SH-SY5Y (cell line): ENCODE results near the gene GTPBP8.

ENCODE experiments used
- GATA2 ChIP-seq: IDR thresholded peaks from 2 replicates; pipeline ENCODE4 v1.6.1; 2011; ENCODE audit warnings: mild to moderate bottlenecking, low read depth, low read length
- GATA3 ChIP-seq: IDR thresholded peaks from 2 replicates; pipeline ENCODE4 v1.6.1; 2011; ENCODE audit warnings: low read depth, mild to moderate bottlenecking, low read length, moderate library complexity

GRCh38 chr3:113002679-113003078, 11.9 kb downstream of the GTPBP8 start:
- TF ChIP-seq GATA2: no peak
- no peak for TF ChIP-seq GATA3
